GM21576 (cell line): ENCODE data around the gene SREBF2.

Source experiments
- ATAC-seq: cut with Tn5 transposase; IDR thresholded peaks from one replicate; pipeline ENCODE4 v1.9.1; 2021; ENCODE audit warnings: mild to moderate bottlenecking, moderate library complexity; ENCODE audit not compliant: unreplicated experiment

The SREBF2 gene

DNA sequence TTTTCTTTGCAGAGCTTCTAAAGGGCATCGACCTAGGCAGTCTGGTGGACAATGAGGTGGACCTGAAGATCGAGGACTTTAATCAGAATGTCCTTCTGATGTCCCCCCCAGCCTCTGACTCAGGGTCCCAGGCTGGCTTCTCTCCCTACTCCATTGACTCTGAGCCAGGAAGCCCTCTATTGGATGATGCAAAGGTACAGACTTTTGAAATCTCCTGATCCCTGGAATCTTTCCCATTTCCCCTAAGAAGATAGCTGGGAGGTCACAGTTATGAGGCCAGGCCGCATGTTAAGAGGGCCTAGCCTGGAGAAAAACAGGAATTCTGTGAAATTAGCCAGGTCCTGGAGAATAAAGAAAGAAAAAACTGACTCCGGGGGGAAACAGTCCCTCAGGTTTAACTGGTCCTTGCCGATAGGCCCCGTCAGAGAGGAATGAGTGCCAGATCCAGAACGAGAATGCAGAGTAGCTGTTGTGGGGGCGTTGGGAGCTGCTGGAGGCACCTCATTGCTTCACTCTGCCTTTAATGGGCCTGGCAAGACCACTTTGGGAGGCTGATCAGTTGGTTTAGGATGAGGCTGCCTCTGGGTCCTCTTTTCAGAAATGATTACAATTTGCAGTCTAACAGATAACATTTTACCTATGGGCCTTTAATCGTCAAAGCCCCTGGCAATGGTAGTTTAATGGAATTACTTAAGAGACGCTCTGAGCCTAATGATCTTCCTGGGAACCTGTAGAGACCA lies 42.8 kb downstream of the SREBF2 start:
- ATAC-seq = no peak

DNA sequence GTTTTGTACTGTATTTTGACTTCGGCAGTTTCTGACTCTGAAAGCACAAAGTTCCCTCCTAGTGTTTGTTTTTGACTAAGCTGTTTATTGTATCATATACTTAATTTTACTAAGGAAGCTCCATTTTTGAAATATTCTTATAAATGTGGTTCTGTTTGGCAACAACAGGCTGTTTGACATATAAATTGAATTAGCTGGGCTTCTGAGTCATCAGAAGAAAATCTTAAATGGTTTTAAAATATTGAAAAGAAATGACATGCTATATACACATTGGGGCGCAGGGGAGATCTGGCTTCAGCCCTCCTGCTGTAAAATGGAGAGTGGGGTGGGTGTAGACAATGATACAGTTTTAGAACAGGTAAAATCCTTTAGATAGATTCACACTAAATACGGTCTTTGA lies 43.4 kb downstream of the SREBF2 start:
- no peak for ATAC-seq

DNA sequence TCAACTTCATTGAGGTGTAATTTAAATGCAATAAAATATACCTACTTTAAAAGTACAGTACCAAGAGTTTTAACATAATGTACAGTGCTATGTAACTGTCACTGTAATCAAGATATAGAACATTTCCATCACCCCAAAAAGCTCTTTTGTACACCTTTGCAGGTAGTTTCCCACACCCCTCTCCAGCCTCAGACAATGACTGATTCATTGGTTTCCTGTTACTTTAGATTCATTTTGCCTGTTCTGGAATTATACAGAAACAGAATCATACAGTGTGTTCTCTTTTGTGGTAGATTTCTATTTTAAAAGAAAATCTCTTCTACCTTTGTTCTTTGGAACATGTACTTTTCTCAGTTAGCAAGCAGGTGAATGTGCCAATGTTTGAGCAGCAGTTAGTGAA lies 43.8 kb downstream of the SREBF2 start:
- ATAC-seq = no peak

DNA sequence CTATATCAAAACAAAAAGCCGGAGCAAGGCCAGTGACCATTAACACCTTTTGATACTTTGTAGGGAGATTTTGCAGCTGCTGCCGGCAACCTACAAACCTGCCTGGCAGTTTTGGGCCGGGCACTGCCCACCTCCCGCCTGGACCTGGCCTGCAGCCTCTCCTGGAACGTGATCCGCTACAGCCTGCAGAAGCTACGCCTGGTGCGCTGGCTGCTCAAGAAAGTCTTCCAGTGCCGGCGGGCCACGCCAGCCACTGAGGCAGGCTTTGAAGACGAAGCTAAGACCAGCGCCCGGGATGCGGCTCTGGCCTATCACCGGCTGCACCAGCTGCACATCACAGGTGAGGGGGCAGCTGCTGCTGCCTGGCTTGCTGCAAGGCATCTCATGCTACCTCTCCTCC lies 47.7 kb downstream of the SREBF2 start:
- no peak for ATAC-seq

DNA sequence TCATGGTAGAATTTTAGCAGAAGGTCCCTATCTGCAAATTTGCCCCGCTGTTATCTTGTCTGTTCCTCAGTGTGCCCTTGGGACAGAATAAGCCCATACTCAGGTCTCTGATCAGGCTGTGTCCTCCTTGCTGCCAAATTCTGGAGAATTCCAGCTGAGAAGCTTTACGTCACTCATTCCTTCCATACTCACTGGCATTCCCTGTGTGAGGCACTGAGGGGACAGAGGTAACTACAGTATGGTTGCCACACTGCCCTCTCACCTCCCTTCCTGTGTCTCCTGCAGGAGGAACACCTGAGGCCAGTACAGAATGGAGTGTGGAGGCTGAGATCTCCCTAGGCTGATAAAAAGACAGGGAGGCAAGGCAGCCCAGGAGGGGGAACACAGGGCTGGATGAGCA lies 50.5 kb downstream of the SREBF2 start:
- no peak for ATAC-seq

DNA sequence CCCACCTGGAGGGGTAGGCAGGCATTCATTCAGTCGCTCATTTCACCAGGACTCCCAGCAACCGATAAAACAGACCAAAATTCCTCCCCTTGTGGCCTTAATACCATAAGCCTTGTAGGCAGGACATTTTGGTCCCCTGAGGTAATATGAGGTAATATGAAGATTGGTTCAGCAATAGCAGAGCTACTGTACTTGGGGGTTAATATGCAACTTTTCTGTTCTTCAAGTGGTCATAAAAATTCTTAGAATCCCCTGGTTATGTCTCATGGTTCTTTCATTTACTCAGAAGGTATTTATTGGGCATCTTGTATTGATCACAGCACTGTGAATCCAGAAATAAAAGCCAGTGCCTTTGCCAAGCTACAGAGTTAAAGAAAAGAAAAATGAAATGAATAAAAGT lies 52.2 kb downstream of the SREBF2 start:
- ATAC-seq = no peak

DNA sequence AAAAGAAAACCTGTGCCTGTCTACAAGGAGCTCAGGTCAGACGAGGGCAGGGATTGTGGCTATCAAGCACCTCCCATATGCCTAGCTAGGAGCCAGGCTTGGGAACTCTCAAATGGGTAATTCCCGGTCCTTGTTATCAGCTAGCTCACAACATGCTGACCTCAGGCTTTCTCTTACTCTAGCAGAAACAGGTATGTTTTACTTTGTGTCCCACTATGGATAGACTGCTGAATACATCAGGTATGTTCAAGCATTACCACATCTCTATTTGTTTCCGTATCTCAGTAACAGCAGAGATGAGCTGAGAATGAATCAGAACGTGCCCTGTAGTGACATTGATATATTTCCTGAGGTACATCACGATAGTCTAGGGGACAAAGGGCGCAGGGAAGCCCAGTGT lies 52.6 kb downstream of the SREBF2 start:
- ATAC-seq = no peak

DNA sequence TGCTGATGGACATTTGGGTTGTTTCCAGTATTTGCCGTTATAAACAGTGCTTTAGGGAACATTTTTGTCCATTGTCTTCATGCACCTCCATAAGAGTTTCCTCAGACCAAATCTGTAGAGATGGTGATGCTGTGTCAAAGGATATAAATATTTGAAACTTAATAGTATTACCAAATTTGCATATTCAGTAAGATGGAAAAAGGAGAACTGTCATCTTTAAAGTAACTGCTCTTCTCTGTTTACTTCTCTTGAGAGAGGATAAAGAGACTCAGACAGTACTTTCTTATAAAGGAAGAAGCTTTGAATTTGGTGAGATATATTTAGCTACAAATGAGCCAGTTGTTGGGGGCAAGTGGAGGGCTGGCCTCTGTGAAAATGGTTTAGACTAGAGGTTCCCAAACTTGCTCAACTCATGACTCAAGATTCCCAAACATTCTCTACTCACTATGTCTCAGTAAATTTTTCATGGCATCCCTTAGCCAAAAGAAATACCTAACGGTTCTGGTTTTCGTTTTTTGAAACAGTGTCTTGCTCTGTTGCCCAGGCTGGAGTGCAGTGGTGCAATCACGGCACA lies 55.8 kb downstream of the SREBF2 start:
- ATAC-seq = no peak

DNA sequence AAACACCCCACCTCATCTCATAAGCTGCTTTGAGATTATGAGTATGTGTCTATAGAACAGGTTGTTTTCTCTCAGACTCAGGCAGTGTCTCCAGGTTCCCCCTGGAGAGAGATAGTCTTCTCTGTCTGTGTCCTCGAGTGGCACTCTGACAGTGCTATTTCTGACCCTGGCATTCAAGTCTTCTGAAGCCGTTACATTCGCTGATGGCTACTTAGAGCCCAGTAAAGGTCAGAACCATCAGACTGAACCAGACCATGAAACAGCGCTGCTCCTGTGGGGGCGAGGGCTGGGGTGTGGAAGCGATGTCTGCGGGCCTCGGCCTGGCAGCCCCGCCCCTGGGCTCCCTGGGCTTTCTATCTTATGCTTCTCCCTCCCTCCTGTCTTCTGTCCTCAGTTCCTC lies 58.5 kb downstream of the SREBF2 start:
- no peak for ATAC-seq

DNA sequence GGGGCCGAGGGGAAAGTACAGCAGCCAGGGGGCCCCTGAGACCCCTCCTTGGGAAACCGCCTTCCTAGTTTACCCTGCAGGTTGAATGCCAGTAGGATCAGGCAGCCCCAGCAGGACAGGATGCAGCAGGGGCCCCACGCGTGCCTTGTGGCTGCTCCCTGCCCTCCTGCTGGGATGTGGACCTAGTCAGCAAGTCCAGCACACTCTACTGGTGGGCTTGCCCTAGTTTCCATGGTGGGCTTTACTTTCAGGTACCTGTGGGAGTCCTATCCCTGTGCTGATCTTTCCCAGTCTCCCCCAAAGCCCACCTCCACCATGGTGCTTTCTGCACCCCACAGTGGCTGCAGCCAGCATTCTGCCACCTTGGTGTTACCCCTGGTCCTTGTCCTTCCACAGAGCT lies 59.8 kb downstream of the SREBF2 start:
- no peak for ATAC-seq

DNA sequence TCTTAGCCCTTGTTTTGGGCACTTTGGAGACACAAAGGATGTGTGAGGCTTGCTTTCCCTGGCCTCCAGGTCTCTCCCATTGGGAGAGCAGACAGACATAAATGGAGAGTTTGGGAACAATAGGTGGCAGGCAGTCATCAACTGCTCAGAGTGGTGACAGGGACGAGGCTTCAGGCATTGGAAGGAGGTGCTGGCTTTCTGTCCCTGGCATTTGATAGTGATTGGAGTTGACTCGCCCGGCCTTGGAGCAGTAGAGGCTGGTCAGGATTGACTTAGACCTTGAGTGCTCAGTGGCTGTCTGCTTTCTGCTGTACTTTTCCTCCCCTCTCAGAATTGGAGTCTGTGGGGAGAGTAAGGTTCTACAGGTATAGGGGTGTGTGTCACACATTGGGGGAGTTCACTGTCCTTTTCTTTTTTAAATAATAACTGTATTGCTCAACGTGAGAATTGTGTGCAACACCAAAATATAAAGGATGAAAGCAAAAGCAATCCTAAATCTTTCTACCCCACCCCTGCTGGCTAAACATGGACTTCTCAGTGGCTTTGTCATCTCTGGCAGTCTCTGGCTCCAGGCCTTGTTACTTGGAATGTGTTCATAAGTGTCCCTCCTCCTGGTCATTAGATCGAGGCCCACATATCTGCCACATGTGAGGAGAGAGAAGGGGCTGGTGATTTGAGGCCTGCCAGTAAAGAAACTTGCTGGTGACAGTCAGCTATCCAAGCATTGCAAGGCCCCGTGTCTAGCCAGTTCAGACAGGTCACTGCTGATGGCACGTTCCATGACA lies 60.9 kb downstream of the SREBF2 start:
- ATAC-seq = no peak

DNA sequence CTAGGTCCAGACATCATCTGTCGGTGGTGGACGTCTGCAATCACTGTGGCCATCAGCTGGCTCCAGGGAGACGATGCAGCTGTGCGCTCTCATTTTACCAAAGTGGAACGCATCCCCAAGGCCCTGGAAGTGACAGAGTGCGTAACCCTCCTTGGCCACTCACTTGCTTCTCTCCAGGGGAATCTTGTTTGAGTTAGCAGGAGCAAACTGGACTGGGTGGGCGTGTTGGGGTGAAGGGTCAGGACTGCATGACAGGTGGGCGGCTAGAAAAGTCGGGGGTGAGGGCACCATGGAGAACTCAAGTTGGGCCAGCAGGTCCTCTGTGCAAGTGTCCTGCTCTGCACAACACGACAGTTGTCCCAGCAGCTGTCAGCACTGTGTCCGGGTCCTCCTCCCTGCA lies 65.7 kb downstream of the SREBF2 start:
- no peak for ATAC-seq

DNA sequence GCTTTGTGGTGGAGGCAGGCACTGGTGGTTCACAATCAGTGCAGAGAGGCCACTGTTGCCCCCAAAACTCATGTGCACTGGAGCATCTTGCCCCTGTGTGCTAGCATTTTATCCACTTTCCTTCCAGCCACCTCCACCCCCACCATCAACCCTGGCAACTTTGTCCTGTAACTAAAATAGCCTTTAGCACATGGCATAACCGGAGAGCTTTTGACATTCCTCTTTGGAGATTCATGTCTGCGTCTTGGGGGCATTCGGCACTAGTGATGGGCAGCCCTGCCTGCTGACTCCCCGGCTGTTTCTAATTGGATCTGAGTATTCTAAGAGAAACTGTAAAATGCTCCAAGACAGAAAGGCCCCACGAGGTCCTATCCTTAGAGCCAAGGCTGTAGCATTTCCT lies 66.2 kb downstream of the SREBF2 start:
- no peak for ATAC-seq

DNA sequence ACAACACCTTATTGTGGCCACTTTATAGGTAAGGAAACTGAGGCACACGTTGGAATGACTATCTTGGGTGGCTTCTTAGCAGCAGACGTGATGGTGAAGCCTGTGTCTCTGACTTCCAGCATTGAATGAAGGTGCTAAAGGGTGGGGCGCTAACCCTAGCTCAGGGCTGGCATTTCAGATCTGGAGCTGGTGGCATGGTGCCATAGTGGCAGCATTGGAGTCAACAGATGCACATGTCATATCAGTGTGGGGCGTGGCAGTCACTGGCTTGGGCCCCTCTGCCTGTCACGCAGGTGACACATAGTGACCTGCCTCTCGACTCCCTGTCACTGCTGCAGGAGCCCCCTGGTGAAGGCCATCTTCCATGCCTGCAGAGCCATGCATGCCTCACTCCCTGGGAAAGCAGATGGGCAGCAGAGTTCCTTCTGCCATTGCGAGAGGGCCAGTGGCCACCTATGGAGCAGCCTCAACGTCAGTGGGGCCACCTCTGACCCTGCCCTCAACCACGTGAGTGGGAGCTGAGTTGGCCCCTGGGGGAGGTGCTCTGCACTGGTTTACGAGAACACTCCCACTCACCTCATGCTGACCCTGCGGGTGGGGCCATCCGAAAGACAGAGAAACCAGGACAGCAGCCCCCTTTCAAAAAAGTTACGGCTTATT lies 67.2 kb downstream of the SREBF2 start:
- no peak for ATAC-seq

DNA sequence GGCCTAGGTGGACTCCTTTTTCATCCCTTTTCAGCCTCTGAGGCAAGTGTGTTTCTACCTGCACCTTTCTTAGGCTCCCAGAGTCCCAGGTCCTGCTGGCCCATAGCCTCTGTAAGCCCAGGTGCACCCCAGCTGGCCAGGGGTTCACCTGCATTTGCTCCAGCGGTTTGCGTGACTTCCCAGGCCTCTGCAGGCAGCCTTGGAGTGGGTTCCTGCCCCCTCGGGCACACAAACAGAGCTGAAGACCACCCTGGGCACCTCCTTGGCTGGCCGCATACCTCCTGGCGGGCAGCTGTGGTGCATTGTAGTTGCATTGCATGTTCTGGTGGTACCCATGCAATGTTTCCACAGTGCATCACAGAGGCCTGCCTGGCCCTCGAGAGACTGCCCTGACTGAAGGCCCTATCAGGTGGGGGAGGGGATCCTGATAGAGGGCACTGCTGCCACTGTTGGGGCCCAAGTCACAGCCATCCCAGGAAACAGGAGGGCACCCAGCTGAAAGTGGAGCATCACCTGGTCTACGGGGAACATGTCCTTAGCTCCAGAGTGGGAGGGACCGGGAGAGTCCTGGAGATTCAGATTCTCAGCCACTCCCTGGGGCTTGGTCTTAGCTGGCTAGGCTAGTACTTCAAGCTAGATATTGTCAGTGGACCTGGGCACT lies 67.9 kb downstream of the SREBF2 start:
- no peak for ATAC-seq

DNA sequence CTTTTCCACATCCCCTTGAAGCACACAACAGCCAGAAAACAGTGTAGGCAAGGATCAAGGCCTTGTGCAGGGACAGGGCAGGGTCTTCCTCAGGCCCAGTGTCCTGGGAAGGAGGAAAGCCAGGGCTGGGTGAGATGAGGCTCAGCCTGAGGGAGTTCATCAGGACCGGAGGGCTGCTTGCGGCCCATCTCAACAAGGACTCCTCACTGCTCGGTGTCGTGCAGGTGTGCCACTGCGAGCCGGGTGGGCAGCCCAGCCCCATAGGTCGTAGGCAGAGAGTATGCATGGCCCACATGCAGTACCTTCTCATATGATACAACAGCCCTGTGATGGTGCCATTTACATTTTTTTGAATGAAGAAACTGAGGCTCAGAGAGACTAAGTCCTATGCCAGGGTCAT lies 69.1 kb downstream of the SREBF2 start:
- no peak for ATAC-seq

DNA sequence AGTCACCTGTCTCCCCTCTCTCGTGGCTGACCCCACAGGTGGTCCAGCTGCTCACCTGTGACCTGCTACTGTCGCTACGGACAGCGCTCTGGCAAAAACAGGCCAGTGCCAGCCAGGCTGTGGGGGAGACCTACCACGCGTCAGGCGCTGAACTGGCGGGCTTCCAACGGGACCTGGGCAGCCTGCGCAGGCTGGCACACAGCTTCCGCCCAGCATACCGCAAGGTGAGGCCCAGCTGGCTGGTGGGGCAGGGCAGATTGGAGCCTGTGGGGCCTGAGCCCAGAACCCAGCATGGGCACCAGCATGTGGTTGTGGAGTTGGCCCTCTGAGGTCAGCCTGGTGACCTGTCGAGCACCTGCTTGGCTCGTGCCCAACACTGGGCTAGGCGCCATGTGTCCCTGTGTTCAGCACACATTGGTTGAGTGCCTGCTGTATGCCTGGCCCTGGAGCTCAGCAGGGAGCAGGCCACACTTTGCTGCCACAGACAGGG lies 70.1 kb downstream of the SREBF2 start:
- ATAC-seq = no peak

DNA sequence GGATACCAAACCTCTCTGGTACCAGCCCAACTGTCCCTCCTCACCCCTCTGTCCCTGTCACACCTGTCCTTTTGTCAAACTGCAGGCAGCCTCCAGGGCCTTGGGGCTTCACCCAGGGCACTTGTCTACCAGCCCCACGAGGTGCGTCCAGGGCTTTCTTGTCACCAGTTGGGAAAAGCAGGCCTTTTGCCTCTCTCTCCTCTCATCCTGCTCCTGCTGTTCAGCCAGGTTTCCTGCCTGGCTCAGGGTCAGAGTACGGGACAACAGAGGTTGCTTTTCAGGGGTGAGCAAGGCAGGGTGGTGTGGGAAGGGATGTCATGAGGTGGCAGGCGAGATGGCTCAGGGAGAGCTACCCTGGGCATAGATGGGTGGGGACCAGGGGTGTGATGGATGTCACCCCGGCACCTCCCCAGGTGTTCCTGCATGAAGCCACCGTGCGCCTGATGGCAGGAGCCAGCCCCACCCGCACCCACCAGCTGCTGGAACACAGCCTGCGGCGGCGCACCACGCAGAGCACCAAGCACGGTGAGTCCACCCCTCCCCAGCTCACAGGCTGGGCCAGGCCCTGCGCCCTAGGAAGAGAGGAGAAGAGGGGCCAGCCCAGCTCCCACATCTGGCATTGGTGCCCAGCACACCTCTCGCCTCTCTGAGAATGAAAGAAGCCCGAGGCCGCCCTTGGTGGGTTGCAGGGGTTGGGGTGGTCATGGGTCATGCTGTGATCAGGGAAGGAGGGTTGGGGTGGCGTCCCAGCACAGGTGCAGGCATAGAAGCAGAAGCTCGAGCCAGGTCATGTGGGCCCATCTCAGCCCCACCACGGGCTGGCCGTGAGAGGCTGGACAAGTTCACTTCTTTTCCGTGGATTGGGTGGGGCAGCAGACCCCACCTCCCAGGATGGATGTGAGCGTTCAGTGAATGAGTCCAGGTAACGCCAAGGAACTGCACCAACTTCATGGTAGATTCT lies 71.8 kb downstream of the SREBF2 start:
- no peak for ATAC-seq

DNA sequence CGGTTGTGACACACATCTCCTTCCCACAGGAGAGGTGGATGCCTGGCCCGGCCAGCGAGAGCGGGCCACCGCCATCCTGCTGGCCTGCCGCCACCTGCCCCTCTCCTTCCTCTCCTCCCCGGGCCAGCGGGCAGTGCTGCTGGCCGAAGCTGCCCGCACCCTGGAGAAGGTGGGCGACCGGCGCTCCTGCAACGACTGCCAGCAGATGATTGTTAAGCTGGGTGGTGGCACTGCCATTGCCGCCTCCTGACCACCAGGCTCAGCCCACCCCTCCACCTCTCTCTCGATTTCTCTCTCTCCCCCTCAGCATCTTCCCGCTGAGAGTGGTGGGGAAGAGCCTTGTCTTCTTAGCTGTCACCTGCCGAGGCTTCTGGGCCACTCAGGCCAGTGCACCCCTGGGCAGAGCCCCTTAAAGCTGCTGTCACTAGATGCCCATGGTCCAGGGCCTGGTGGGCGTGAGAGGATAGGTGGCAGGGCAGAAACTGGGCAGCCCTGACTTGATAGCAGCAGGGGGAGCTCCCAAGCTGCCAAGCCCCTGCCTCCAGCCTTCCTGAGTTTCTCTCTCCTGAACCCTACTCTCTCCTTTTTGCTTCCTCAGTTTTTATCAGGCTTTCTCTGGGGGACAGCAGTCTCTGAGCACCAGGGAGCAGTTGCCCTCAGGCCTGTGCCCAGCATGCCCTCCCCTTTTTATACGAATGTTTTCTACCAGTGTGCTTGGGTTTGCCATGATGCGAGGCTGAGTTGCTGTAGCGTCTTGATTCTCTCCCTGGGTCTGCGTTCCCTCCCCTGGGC lies 72.7 kb downstream of the SREBF2 start:
- no peak for ATAC-seq
